Stimulated activated CD4-positive, alpha-beta T cell treated with anti-CD3 and anti-CD28 coated beads, Interleukin-4, amount 100 ng/mL, for 48 hours (primary cell): ENCODE data around the gene DUSP3.

Source experiments
- DNase-seq, 2 donors: peaks; one replicate each; pipeline ENCODE4 v3.0.0-alpha.2; 2020; ENCODE audit warnings: low read depth in 2 of 2

DUSP3 gene

DNA sequence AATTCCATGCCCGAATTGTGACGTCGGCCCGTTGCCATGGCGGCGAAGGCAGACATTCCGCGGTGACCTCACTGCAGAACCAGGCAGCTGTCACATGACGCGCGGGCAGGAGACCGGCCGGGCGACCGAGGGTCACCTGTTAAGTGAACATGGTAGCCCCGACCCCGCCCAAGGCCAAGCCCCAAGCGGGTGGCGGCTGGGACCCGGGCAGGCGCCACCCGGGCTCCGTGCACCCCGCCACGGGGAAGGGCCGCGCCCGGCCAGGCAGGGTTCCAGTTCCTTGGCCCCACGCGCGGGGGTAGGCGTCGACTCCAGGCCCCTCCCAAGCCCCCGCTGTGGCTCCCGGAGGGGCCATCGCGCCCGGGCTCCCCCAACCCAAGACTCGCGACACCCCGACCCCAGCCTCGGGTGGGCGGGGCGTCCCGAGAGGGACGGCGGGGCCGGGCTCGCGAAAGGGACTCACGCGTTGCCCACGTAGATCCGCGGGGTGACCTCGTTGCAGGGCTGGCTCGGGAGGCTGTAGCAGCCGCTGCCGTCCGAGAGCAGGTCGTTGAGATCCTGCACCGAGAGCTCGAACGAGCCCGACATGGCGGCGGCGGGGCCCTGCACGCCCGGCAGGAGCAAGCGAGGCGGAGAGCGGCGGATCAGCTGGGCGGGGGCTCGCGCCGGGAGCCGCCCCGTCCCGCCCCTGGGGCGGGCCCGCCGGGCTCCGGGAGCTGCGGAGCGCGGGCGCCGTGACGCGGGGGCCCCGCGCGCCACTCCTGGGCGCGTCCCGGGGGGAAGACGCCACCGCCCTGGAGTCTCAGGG lies at the start of gene DUSP3:
DUSP3 (minus strand) TSS at position 641 of the 808 bp plus-strand sequence; CDS start at position 588, 53 bp downstream.
- DNase-seq = peak; percentile 54 to 59

DNA sequence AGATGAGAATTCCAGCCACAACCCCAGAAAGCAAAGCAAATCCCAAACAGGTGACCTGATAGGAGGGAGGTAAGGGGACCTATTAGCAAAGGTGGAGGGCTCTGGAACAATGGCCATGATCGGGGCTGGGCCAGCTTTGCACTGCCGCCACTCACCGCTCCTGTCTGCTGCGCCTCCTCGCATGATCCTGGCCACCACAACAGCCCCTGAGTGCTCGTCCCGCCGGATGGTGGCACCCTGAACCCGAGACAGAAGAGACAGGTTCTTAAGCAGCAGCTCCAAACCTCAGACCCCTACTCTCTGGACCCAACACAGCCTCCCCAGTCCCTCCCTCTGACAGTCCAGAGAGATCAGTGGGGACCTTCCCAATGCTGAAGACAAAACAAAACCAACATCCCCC lies 48.8 kb upstream of the DUSP3 start:
- DNase-seq = no peak

DNA sequence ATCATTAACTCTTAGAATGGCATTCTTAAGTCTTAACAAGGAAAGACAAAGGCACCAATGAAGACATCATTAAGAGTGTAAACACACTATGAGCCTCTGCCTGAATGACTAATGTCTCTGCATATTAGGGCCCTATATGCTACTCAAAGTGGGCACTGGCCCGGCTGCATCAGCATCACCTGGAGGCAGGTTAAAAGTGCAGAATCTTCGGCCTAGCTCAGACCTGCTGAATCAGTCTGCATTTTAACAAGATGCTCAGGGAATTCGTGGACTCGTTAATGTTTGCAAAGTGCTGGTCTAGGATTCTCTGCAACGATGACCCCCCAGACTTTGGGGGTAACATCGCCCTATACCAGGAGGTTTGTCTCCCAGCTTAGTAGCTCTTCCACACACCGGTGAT lies 47.4 kb upstream of the DUSP3 start:
- no peak for DNase-seq

DNA sequence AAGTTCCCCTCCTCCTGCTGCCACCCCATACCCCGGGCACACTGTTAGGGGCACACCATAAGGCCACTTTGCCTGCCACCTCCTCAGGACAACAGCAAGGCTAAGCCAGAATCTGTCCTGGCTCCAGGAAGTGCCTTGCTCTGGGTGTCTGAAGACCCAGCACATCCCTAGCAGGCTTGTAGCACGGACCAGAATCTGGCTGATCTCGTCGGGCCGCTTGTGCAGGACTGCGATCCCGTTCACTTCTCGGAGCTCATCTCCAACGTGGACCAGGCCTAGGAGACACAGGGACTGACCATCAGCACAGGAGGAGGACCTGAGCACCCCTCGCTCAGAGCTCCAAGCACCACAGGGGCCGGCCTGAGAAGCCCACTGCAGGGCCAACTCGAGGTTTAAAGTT lies 46.8 kb upstream of the DUSP3 start:
- DNase-seq = no peak

DNA sequence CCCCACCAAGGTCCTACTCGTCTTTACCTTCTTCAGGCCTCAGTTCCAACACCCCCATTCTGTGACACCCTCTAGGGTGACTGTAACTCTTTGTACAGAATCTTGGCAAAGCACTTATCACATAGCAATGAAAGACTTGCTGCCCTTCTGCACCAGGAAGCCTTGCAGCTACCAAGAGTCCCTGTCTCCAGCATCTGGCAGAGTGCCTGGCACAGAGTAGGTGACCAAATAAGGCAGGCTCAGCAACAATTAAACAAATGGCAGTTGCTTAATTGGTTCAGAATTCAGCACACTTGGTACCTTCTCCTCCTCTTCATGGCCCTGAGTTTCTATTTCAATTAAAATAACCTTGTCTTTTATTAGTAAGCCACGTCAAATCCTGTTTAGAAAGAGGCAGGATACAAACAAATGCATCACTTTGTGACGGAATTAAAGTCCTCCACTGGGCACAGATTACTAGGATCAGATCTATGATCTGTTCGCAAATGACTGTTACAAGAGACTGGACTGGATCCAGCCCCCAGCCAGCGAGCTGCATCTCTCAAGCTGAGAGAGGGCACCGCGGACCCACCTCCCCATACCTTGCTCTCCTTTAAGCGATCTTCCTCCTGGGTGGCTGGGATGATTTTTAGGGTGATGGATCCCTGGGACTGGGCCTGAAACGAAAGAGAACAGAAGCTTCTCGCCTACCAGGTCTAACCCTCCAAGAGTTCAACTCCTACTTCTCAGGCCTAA lies 44.7 kb upstream of the DUSP3 start:
- no peak for DNase-seq

- no peak for DNase-seq
These were observed 43.9 kb upstream of the DUSP3 start for GRCh38 chr17:43822570-43823190.

DNA sequence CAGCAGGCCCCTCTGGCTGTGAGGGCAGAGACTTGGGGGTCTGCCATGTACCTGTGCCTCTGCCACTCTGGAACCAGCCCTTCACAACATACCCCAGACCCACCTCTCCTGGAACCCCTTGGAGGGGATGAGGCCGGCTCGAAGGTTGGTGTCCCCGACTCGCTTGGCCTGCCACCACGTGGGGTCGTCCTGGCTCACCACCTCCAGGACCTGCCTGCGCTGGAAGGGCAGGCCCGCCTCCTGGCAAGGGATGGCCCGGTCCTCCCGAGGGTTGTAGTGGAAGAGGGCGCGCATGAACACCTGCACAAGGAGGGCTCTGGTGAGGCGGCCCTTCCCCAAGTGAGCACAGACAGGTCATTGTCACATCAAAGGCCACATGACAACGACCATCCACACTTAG lies 42.0 kb upstream of the DUSP3 start:
- DNase-seq = no peak

DNA sequence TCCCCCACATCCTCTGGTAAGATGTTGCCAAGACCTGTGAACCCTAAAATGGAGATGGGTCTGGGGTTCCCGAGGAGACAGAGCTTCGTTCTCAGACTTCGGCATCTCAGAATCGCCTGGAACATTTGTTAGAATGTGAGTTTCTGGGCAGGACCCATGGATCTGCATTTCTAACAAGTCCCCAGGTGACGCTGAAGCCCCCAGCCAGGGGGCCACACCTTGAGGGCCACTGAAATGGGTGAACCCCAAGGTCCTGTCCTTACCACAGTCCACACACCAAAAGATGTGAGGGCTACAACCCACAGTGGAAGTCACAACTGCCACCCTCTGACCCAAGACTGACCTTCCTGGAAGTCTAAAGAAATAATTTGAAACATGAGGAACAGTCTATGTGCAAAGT lies 40.2 kb upstream of the DUSP3 start:
- DNase-seq = no peak

GRCh38 chr17:43817826-43818225 lies 39.0 kb upstream of the DUSP3 start:
- no peak for DNase-seq

DNA sequence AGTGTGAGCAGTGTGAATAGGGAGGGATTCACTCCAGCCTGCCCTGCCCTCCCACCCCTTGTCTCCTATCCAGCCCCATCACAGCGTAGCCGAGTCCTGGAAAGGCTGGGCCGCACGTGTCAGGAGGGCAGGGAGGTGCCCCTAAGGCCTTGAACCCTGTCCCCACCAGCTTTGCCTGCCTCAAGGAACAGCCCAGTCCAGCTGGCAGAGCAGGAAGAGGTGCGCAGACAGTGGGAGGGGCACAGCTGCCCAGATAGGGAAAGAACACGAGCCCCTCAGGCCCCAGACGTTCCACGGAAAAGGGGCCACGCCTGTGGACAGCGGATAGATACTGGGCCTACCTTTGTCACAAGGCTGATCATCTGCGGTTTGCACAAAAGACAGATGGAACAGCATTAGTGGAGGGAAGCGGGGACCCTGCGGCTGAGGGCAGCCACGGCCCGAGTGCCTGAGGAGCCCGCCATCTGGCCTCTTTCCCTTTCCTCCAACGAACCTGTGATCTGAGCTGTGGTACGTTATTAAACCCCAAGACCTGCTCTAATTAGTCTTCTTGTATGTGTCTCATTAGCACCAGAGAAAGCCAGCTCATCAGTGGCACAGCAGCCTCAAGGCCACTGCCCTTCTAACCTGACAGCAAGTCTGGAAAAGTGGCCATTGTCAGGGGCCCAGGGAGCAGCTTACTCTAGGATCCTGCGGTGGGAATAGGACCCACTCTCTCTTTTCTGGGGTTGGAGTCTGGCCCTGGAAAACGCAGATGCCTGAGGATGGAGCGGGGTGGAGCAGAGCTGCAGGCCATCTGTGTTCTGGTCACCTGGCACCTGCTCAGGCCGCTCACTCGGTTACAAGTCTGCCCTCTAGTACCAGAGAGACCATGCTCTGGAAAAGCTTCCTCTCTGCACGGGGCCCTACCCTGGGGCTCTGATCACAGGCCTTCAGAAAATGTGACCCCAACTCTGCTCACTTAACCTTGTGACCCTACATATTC lies 37.9 kb upstream of the DUSP3 start:
- no peak for DNase-seq

- DNase-seq = no peak
These were observed 35.9 kb upstream of the DUSP3 start for GRCh38 chr17:43814714-43815113.

DNA sequence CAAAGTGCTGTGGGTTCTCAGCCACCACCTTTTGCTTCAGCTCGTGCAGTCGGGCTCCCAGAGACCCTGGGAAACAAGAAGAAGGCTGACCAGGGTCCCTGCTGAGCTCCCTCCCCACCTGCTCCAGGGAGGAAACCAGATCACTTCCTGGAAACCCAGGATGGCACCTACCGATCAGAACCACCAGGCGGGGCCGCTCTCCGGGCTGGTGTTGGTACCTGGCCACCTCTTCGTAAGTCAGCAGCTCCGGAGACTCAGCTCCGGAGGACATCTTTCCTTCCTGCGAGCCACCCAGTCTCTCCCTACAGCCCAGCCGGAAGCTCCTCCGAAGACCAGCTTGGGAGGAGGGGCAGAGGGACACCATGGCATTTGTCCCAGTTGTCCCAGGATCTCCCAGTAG lies 35.2 kb upstream of the DUSP3 start:
- no peak for DNase-seq

- no peak for DNase-seq
These were observed 34.6 kb upstream of the DUSP3 start for GRCh38 chr17:43813386-43813785.

DNA sequence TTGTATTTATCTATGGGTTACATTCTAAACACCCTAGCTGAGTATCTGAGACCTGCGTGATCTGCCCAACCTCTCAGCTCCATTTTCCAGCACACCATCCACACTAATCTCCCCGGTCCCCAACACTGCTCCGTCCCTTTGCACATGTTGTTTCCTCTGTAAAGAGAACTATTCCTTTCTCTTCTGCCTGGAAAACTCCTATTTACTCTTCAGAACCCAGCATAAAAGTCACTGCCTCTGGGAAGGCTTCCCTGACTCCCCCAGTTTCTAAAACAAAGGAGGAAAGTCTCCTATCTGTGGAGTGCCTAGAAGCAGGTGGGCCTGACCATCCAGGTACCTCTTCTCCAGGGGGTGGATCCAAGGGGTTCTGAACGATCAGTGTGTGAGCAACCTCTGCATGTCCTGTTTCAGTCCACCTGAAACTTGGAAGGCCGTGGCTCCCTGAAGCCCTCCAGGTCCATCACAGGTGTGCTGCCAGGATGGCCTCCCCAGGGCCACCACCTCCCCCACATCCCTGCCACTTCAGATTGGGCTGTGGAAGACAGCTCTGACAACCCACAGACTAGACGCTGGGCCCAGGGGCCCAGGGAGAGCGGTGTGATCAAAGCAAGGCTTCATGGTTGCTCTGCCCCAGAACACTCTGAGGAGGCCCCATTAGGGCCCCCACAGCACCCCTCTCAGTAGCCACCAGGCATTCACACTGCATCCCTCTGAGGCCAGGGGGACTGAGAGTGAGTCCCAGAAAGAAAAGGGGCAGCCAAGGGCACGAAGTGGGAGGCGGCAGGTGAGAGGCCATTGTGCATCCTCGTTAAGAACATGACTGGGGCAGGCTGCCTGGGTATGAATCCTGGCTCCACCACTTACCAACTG lies 33.9 kb upstream of the DUSP3 start:
- DNase-seq = no peak

- no peak for DNase-seq
These were observed 32.0 kb upstream of the DUSP3 start for GRCh38 chr17:43810823-43811222.

DNA sequence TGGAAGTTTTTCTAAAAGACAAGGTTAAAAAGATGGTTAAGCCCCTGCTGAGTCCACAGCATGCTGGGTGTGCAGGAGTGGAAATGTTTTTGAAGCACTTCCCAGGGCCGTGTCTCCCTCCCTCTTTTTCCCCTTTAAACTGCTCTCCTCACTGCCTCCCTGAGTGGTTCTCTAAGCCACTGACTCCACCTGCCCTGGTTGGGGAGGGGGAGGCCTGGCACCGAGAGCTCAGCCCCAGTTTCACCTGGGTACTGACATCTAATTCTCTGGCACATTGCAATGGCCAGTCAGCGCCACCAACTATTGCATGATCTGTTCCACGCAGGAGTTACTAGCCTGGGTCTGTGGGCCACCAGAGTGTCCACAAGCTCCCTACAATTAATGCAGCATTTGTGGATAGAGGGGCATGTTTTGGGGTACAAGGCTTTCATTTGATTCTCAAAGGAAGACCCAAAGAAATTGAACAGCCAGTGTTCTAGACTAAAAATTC lies 31.5 kb upstream of the DUSP3 start:
- DNase-seq = no peak

GRCh38 chr17:43809121-43809520 lies 30.3 kb upstream of the DUSP3 start:
- no peak for DNase-seq

DNA sequence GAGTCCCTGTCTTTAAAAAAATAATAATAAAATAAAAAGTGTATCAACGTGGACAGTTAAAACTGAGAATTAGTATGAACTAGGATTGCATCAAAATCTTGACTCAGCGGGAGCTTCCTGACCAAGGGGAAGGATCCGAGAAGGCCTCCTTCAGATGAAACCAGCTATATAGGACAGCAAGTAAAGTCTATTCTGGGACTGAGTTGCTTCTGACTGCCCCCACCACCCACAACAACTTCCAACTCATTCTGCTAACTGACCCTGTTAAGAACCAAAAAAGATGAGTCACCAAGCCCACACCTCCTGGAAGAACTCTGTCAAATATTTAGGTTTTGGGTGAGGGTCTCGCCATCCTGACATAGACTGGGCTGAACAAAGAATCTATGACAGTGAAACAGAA lies 29.3 kb upstream of the DUSP3 start:
- DNase-seq = no peak

- no peak for DNase-seq
These were observed 26.3 kb upstream of the DUSP3 start for GRCh38 chr17:43805117-43805516.

DNA sequence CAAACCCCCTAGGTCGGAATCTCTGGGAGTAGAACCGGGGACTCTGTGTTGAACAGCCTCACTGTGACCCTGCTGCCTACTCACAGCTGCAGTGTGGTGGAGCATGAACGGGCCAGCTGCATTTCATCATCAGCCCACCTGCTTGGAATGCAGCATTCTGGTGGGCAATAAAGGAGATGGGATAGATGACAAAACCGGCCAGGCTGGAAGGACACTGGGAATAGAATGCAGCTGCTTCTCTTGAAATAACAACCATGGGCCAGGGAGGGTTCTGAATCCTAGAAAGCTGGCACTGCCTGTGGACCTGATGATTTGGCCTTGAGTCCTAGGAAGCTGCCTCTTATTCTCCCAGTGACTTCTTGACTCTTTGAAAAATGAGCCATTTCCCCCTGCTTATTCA lies 25.0 kb upstream of the DUSP3 start:
- DNase-seq = no peak
